Putamen (tissue), 1 donor: ENCODE data around the gene TRIM31.

Experiments
- DNase-seq: peaks from one replicate; pipeline ENCODE4 v3.0.0-alpha.2; 2016; ENCODE audit warnings: low spot score

TRIM31 gene

DNA sequence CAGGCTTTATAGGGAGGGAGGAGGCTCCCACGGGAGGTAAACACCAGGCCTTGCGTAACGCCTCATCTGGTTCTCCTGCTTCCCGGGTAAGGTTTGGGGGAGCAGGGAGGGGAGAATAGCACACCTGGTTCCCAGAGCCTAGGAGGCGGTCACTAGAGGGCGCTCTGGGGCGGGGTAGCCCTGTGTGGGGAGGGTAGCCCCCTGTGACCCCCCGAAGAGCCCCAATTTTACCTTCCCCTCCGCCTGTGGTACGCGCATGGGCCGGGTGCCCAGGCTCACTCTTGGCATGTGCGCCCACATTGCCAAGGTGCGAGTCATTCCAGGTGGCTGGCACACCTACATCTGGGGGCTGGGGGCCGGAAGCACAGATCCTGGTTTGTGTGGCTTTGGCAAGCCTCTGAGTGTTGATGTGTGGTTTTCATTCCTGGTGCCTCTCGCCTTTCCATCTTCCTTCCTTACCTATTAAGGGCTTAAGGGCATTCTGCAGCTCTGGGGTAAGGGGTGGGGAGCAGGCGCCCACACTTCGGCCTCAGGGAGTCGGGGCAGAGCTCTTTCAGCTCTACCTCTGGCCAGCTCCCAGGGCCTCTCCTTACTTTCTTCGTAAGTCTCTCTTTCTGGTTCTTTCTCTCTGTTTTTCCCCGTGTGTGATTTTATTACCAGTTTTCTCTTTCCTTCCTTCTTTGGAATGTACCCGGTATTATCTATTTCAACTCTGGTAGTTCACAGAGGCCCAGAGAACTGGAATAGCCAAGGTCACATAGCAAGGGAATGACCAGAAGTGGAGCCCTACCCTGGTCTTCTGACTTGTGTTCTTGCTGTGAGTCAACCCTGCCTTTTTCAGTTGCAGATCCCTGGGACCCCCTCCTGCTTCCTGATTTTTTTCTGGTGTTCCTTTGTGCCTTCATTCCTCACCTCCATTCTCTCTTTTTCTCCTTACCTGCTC is 36.8 kb downstream of the TRIM31 start:
- DNase-seq: no peak

DNA sequence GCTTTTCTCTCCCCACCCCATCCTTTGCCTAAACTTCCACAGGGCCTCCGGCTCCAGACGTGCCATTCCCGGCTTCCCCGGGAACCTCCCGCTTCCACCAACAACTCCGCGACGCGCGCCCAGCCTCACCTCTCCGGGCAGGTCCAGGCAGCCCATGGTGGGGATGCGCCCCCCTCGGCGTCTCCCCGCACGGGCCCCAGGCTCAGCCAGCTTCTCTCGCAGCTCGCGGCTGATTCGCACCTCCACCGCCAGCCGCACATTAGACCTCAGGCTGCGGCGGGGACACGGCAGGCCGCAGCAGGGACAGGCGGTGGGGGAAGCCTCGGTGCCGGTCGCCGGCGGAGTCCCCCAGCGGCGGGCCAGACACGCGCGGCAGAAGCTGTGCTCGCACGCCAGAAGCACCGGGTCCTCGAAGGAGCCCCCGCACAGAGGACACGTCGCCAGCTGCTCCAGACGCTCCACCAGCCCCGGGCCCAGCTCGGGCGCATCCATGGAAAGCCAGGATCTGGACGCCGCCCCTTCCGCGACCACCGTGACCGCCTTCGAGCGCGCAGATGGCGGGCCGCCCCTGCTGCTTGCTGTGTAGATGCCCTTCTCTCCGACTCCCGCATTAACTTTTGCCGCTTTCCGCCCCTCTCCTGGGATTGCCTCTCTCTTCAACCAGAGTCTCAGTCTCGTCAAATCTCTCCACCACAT is 37.6 kb downstream of the TRIM31 start, which contains the start of gene RNF39:
Gene RNF39 (minus strand): TSS at position 676 of the 696 bp plus-strand sequence. CDS start 184 bp downstream, at position 492.
- DNase-seq: no peak

DNA sequence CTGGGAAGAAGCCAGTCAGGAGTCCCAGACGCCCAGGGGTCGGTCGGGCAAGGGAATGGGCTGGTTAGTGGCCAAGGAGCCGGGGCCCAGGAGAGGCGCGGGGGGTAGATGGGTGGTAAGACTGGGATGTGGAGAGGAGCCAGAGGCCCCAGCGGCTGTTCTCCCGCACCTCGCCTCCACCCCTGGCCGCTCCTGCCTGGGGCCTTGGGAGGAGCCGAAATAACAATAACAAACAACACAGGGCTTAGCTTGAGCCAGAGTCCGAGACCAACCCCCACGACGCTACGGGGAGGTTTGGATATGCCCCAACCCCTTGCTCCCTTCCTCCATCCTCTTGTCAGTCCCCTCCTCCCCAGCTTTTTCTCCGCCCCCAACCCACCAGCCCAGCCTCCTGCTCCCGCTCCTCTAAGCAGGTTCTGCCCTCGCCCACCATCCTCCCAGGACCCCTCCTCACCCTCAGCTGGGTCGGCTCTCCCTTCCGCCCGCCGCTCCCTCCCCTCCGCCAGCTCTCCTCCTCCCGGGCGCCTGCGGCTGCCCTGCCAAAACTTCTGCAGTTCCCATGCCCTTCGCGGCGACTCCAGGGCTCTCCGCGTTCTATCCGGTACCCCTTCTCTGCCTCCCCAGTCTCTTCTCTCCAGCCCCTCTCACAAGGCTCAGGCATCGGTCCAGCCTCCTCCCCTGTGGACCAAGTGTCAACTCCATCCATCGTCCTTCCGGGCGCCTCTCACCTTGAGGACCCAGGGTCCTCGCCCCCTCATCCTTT is 38.4 kb downstream of the TRIM31 start:
- no peak for DNase-seq

DNA sequence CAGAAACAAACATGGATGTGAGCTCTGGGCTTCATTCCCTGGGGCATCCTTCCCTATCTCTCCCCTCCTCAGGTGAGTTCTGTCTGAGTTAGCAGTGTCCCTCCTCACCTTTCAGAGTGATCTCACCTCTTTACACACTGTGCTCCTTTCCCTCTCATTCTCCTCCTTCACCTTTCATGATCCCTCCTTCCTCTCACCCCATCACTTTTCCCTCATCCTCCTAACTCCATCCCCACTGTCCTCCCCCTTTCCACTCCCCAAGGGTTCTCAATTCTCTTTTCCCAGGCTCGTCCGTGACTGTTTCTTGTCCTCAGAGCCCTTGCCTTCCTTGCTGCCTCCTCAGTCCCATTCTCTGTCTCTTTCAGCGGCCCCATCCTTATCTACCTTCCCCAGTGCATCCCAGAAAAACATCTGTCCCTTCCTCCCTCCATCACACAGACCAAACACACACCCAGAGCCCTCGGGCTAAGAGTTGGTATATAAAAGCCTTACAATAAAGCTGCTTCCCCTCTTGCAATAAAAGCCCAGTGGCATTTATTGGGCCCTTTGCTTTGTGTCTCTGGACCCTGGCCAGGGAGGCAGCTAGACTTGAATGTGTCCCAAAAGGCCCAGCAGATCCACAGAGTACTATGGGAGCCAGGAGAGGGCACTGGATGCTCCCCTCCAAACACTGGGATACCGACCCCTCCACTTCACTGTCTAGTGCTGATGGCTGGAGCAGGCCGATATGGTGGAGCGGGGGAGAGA is 39.2 kb downstream of the TRIM31 start:
- no peak for DNase-seq

DNA sequence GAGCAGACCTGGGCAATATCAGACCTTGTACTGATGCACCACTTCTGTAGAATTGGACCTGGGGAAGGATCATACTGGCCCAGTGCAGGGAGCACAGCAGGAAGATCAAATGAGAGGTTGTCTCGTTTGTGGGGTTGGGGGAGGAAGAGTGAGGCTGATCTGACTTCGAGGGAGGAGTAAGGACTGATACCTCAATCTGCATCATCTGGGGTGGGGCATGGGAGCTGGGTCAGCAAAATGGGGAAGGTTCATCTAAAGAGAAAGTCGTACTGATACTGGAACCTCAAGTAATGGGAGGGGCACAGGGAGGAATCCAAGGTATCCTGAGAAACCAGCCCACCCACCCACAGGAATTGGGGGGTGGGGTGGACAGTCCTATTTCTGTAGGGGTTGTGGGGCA is 41.0 kb downstream of the TRIM31 start:
- DNase-seq: no peak

DNA sequence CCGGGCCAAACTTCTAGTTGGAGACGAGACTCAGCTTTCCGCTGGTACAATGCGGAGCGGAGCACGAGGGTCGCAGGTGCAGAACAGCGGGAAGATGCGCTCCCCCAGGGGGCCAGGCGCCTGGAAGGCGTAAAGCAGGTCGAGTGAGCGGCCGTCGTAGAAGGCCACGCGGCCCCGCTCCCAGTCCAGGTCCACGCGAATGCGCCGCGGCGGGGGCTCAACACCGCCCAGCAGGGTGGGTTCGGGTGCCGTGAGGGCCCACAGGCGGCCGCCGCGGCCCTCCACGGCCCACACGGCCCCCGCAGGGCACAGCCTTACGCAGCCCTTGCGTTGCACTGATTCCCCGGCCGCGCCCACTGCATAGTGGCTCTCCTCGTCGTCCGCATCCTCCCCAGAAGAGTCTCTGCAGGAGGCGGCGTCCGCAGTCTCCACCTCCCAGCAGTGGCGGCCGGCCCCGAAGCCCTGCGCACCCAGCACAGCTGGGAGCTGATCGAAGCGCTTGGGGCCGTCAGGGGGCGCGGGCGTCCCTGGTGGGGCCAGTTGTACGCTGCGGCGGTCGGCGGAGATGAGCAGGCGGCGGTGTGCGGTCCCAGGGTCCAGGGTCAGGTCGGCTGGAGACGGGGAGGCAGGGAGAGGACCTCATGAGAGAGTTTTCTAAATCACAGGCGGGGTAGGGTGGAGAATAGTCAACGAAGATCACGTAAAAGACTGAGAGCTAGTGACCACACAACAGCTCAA is 41.6 kb downstream of the TRIM31 start:
- DNase-seq: no peak

DNA sequence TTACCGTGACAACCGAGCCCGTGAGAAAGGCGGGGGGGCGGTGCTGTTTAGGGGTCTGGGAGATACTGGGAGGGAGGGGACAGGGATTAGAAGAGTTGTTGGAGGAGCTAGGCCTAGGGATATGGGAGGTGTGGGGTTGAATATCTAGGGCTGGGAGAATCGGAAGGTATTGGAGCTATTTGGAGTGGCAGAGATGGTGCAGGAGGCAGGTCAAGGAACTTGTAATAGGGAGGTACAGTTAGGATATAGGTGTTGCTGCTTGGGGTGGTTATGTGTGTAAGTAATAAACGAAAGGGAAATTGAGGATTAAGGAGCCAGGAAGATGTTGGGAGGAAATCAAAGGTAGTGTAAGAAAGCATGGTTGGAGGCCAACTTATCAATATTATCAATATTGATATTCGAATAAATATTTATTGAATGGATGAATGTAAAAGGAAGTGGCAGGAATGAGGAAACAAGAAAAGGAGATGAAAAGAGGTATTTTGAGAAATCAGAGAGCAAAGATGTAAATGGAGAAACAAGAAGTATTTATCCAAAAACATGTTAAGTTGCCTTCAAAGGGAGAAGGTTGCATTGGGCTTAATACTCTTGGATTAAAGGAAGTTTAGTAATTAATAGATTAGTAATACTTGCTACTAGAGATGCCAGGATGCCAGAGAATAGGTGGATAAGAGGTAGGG is 45.3 kb downstream of the TRIM31 start:
- no peak for DNase-seq

DNA sequence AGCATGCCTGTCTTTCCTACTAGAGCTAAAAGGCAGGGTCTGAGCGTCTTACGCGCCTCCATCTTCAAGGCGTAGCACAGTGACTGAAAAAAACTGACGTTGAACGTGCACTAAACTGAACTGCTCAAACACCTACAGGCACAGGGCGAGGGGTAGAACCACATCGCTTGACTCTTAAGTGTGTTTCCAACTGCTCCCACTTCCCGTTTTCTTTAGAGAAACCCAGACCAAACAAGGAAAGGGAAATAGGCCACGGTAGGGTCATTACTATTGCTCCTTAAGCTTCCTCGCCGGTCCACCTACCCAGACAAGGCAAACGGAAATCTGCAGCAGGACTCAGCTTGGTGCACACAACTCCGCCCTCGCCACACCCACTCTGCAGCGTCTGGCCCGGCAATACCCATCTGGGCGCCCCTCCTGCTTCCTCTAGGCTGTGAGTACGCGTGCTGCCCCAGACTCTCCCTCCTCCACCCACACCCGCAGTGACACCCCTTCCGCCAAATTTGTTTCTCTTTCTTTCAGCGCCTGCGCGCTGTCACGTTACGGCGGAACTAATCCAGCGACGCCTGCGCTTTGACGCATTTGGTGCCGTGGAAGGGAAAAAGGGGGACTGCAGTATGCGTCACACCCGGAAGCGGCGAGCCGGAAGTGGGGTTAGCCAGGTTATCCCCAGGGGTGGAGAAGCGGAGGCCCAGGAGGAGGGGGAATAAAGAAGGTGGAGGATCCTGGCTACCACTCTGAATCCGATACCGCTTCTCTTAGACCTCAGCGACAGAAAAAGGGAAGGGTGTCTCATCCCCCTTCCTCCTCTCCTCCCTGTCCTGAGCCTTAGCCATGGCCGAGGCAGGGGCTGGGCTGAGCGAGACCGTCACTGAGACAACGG is 46.1 kb downstream of the TRIM31 start, which contains the start of gene PPP1R11:
Gene PPP1R11 (plus strand): TSS at position 622 of the 883 bp plus-strand sequence. CDS start 213 bp downstream, at position 835.
- peak; percentile 100 for DNase-seq

DNA sequence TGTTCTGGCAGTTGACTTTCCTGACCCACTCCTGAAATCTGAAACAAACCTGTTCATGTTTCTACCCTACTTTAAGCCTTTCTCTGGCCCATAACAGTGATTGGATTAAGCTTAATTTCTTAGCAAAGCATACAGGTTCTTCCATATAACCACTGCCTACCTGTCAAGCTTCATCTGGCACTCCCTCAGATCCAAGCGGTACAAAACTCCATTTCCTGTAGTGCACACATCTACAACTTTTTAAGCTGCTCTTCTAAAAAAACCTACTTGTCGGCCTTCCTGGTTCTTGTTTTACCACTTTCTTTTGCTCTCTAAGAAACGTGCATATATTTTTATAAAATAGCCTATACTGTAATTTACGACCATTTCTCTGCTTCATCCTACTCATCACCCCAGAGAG is 46.8 kb downstream of the TRIM31 start:
- no peak for DNase-seq

DNA sequence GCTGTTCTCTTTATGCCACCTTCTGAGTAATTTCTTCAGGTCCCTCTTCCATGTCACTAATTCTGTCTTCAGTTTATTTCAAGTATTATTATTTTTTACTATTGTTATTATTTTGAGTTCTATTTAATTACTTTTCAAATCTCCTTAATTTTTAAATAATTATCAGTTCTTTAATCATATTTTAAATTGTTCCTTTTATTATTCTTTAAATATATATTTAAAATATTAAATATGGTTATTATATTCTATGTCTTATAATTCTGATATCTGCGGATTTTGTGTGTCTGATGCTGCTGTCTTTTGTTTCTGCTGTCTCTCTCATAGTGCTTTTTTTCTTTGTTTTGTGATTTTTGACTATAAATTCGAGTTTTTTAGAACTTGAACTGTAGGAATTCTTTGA is 49.6 kb downstream of the TRIM31 start:
- DNase-seq: no peak

DNA sequence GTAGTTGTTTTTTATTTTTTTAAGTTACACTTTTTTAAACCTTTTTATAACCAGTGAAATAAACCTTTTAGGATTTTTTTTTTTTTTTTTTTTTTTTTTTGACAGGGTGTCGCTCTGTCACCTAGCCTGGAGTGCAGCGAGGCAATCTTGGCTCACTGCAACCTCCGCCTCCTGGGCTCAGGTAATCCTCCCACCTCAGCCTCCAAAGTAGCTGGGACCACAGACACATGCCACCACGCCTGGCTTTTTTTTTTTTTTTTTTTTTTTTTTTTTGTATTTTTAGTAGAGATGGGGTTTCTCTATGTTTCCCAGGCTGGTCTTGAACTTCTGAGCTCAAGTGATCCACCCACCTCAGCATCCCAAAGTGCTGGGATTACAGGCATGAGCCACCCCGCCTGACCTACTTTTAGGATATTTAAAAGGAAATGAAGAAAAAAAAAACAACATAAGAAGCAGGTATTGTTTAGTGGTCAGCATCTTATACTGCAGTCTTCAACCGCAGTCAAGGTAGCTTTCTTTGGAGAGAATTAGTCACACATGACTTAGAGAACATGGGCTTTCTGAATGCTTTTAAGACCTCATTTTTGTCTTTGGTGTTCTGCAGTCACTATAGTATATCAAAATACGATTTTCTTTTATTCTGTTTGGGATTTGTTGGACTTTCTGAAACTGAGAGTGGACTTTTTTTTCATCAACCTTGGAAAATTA is 50.3 kb downstream of the TRIM31 start:
- DNase-seq: no peak

DNA sequence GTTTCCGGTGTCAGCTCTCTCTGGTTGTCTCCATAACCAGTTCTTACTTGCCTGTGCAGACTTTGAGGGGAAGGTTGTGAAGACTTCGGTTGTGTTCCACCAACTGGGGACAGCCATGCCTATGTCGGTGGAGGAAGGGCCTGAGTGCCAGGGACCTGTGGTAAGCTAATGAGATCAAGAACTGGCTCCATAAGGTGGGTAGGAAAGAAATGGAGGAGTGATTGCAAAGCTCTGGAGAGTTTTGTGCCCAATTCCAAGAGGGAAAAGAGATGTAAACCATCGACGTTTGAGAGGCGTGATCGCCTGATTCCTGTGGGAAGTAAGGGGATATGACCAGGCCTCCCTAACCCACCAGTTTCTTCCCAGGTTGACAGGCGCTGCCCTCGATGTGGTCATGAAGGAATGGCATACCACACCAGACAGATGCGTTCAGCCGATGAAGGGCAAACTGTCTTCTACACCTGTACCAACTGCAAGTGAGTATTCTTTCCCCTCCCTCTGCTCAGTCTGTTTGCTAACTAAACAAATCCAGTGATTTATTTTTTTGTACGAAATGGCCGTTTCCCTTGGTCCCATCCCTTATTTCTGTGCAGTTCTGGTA is 50.9 kb downstream of the TRIM31 start:
- no peak for DNase-seq

DNA sequence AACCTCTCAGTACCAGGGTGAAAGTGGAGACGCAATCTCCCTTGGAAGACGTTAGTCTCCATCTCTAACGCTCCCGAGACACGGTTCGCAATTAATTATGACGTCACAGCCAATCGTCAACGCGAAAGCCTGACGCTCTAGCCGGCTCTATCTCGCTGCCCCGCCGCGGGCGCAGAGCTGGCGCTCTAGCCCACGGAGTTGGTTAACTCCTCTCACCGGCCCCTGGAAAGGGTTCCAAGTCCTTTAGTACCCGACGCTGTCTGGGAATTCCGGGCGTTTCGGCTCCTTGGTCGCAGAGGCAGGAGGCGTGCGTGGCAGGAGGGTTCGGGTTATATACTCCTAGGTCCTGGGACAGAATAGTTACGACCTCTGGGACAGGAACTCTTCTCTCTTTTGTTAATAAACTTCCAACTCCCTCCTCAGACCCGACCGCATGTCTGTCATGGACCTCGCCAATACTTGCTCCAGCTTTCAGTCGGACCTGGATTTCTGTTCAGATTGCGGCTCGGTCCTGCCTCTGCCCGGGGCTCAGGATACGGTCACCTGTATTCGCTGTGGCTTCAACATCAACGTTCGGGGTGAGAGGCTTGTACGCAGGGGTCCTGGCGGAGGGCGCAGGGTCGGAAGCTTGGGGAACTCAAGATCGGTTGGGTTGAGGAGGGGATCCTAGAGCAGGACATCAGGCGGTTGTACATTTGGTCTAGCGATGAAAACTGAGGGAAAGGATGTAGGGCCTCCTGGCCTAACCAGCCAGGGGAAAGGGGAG is 51.6 kb downstream of the TRIM31 start, which contains the start of gene POLR1H:
Gene POLR1H (plus strand): TSS at position 174 of the 766 bp plus-strand sequence. CDS start 260 bp downstream, at position 434.
- DNase-seq: peak; percentile 96

DNA sequence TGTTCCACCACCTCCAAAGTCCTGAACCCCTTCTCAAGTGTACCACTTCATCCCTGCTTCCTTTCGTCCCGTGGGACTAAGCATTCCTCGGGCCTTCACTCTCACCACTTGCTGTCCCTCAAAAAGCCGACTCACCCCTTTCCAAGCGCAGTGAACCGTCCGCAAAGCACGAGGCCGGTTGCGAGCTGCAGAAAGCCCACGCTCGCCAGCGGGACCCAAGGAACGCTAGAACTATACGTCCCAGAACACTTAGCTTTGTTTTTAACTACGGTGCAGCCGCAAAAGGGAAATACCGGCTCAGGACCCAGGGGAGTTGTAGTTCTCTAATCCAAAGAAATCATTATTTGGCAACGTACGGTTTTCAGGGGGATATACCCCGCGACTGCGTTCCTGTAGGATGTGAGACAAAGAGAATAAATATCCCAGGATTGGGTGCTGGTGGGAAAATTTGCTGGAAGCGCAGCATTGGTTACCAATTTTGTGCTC is 52.2 kb downstream of the TRIM31 start:
- DNase-seq: no peak

DNA sequence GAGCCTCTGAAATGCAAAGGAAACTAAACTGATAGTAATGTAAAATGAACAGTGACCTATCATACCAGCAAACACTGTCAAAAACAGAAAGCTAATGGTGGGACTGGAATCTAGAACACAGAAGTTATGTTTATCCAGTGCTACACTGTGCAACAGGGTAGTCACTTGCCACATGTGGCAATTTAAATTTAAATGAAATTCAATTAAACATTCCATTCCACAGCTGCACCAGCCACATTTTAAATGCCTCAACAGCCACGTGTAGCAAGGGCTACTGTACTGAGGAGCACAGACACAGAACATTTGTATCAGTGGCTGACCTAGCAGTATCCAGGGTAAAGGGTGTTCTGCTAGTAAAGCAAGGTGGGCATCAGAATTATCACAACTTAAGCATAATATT is 57.4 kb downstream of the TRIM31 start:
- DNase-seq: no peak

DNA sequence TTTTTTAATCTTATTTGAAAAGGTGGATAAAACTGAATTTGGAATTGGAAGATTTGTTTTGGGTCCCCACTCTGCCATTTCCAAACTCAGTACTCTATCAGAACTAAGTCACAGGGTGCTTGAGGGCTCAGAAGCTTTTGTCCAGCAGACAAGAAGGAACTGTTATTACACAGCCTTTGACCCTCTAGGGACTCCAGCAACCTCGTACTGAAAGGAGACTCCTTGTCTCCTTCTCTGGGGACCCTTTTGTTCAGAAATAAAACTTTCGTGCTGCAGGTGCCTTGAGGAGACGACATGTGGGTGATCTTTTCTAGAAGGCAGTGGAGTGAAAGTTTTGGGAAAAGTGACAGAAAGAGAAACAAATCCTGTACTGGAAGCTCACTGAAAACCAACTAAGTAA is 59.2 kb downstream of the TRIM31 start:
- no peak for DNase-seq
